HepG2 (cell line): ENCODE measurements around the gene MUC13. TPM values are rescaled to one million over a fixed set of nuclear protein-coding genes. Genes with fewer than 3 reads are reported as not detected.
A peak's percentile ranks its signal among the peaks of the same experiment; 100 is the strongest.

Experiments
- AGO1 ChIP-seq: fragments of 200-400 bp; formaldehyde crosslinking; IDR thresholded peaks from 2 replicates; pipeline ENCODE4 v1.6.1; 2017; ENCODE audit warnings: mild to moderate bottlenecking, low read depth, low read length, moderate library complexity; ENCODE audit not compliant: poor library complexity, severe bottlenecking
- AKAP8 ChIP-seq: sonication (generic); formaldehyde crosslinking; IDR thresholded peaks from 2 replicates; pipeline ENCODE4 v1.5.1; 2020; ENCODE audit warnings: mild to moderate bottlenecking, missing genetic modification reagents
- CBX1 ChIP-seq: IDR thresholded peaks from one replicate; pipeline ENCODE4 v1.6.1; 2016; ENCODE audit warnings: antibody characterized with exemption, low read depth
- ETV5 ChIP-seq: IDR thresholded peaks from 2 replicates; pipeline ENCODE4 v1.6.1; 2018; ENCODE audit warnings: missing biosample characterization, missing genetic modification reagents, inconsistent platforms, borderline replicate concordance
- FOXK2 ChIP-seq: fragments of 450-650 bp; IDR thresholded peaks from 2 replicates; pipeline ENCODE4 v1.6.1; 2016
- HOXA3 ChIP-seq: sonication (generic); formaldehyde crosslinking; IDR thresholded peaks from 2 replicates; pipeline ENCODE4 v1.5.0; 2020; ENCODE audit warnings: missing genetic modification reagents
- JUND ChIP-seq: sonication (generic); formaldehyde crosslinking; IDR thresholded peaks from 2 replicates; pipeline ENCODE4 v1.8.0; 2022; ENCODE audit warnings: mild to moderate bottlenecking, missing genetic modification reagents
- MED1 ChIP-seq: sonication (generic); formaldehyde crosslinking; IDR thresholded peaks from 2 replicates; pipeline ENCODE4 v1.4.0; 2020; ENCODE audit warnings: missing genetic modification reagents
- MED8 ChIP-seq: sonication (generic); formaldehyde crosslinking; IDR thresholded peaks from 2 replicates; pipeline ENCODE4 v1.8.1; 2023; ENCODE audit warnings: mild to moderate bottlenecking, missing genetic modification reagents; ENCODE audit not compliant: insufficient replicate concordance
- PHF21A ChIP-seq: sonication (generic); formaldehyde crosslinking; IDR thresholded peaks from 2 replicates; pipeline ENCODE4 v1.5.0; 2020; ENCODE audit warnings: mild to moderate bottlenecking, missing genetic modification reagents
- RELA ChIP-seq: sonication (generic); formaldehyde crosslinking; IDR thresholded peaks from 2 replicates; pipeline ENCODE4 v1.4.0; 2020; ENCODE audit warnings: missing genetic modification reagents
- SAFB2 ChIP-seq: sonication (generic); formaldehyde crosslinking; IDR thresholded peaks from 2 replicates; pipeline ENCODE4 v1.5.1; 2020; ENCODE audit warnings: missing genetic modification reagents, low read depth, mild to moderate bottlenecking, borderline replicate concordance
- SCMH1 ChIP-seq: sonication (generic); formaldehyde crosslinking; IDR thresholded peaks from 2 replicates; pipeline ENCODE4 v1.9.0; 2021; ENCODE audit warnings: missing genetic modification reagents, mild to moderate bottlenecking, borderline replicate concordance
- SNAPC2 ChIP-seq: sonication (generic); formaldehyde crosslinking; IDR thresholded peaks from 2 replicates; pipeline ENCODE4 v1.8.1; 2022; ENCODE audit warnings: mild to moderate bottlenecking, missing genetic modification reagents
- SPEN ChIP-seq: sonication (generic); formaldehyde crosslinking; IDR thresholded peaks from 2 replicates; pipeline ENCODE4 v1.5.1; 2020; ENCODE audit warnings: low read depth, mild to moderate bottlenecking, missing genetic modification reagents
- ZFP90 ChIP-seq: sonication (generic); formaldehyde crosslinking; IDR thresholded peaks from 2 replicates; pipeline ENCODE4 v1.8.0; 2022; ENCODE audit warnings: missing genetic modification reagents, mild to moderate bottlenecking, inconsistent platforms, borderline replicate concordance
- ZKSCAN8 ChIP-seq: IDR thresholded peaks from 2 replicates; pipeline ENCODE4 v1.6.1; 2016; ENCODE audit warnings: borderline replicate concordance, missing genetic modification reagents, missing compliant biosample characterization
- ZMAT3 ChIP-seq: sonication (generic); formaldehyde crosslinking; conservative IDR thresholded peaks from 2 replicates; pipeline ENCODE4 v1.7.0; 2021; ENCODE audit warnings: missing genetic modification reagents
- ZNF124 ChIP-seq: sonication (generic); formaldehyde crosslinking; IDR thresholded peaks from 2 replicates; pipeline ENCODE4 v1.4.0; 2020; ENCODE audit warnings: missing genetic modification reagents
- ZNF333 ChIP-seq: sonication (generic); formaldehyde crosslinking; IDR thresholded peaks from 2 replicates; pipeline ENCODE4 v1.4.0; 2020; ENCODE audit warnings: mild to moderate bottlenecking, missing genetic modification reagents, borderline replicate concordance
- ZNF670 ChIP-seq: sonication (generic); formaldehyde crosslinking; IDR thresholded peaks from 2 replicates; pipeline ENCODE4 v1.8.0; 2022; ENCODE audit warnings: mild to moderate bottlenecking, missing genetic modification reagents, borderline replicate concordance
- polyA plus RNA-seq, 8 experiments: library from polyadenylated mRNA; depleted of rRNA in 3 of 8; stranded (reverse) in 7 of 8; unstranded in 1 of 8; fragments of >200 nt; fragmentation: Illumina TruSeq in 4 of 8; extraction: Trizol in 4 of 8; gene quantifications; 2 replicates each; pipeline versions ENCODE4 v1.2.1 to v1.2.3, GENCODE V29; 2011 to 2016; ENCODE audit warnings: low read depth in 4 of 8, missing spikeins in 1 of 8, mixed read lengths in 1 of 8; ENCODE audit not compliant: insufficient read depth in 1 of 8
- total RNA-seq, 5 experiments: library from RNA; depleted of rRNA; stranded (reverse); fragments of >200 nt; fragmentation: Illumina TruSeq; extraction: Trizol; gene quantifications; 2 replicates each; pipeline ENCODE4 v1.2.3, GENCODE V29; 2016; ENCODE audit warnings: low read depth in 1 of 5
- TF ChIP-seq, protein P1 (sequence below): sonication (generic); formaldehyde crosslinking; IDR thresholded peaks from 2 replicates; pipeline ENCODE4 v1.8.0; 2022; ENCODE audit warnings: mild to moderate bottlenecking, missing genetic modification reagents; ENCODE audit not compliant: insufficient replicate concordance
- TF ChIP-seq, protein P2 (sequence below): sonication (generic); formaldehyde crosslinking; conservative IDR thresholded peaks from 2 replicates; pipeline ENCODE4 v1.4.0; 2020; ENCODE audit warnings: mild to moderate bottlenecking, missing genetic modification reagents, moderate library complexity

MUC13 gene
- total and polyA plus RNA-seq, 2 of the 13 experiments (the other 11 are each of a cell fraction or from before 2014, with no cell fraction given): 0.04 to 1.2 TPM

DNA sequence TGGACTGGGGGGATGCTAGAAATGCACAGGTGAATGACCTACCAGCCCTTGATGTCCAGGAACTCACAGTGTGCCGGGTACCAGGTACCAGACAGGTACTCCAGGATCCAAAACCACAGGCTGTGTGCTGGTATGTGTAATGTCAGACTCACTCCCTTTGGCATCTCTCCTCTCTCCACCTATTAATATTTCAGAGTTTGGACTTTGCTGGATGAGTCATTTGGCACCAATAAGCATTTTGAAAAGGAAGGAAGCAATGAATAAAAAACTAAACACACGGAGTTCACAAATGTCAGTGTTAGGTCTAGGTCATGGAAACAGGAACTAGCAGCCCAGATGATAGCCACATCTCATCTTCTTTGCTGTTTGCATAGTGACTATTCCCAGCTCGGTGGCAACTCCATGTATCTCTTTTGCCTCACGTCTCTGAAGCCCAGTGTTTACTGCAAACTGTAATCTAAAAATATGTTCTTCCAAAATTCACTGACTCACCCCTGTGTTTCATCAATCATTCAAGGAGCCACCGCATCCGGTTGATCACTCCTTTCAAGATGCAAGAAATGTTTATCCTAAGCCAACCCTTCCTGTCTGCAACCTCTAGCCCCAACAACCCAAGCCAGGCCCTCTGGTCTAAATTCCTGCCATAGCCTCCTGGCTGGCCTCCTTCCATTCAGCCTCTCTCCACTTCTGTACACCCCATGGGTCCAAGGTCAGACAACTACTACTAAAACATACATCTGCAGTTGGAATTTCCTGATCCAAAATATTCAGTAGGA is 55.8 kb downstream of the MUC13 start (continued):
- TF ChIP-seq, protein P1, sequence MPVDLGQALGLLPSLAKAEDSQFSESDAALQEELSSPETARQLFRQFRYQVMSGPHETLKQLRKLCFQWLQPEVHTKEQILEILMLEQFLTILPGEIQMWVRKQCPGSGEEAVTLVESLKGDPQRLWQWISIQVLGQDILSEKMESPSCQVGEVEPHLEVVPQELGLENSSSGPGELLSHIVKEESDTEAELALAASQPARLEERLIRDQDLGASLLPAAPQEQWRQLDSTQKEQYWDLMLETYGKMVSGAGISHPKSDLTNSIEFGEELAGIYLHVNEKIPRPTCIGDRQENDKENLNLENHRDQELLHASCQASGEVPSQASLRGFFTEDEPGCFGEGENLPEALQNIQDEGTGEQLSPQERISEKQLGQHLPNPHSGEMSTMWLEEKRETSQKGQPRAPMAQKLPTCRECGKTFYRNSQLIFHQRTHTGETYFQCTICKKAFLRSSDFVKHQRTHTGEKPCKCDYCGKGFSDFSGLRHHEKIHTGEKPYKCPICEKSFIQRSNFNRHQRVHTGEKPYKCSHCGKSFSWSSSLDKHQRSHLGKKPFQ (CRISPR knock-in tag): peak; percentile 81
- TF ChIP-seq FOXK2: peak; percentile 71; the same call in 1 of the 2 replicates
- peak; percentile 94 for TF ChIP-seq ETV5 (CRISPR knock-in tag)
- TF ChIP-seq CBX1: no peak
- TF ChIP-seq ZMAT3 (CRISPR knock-in tag): 0 out of 2 replicates have a peak, but pooled peaks have one; percentile 29
- TF ChIP-seq AKAP8: no peak
- TF ChIP-seq SPEN: 0 out of 2 replicates have a peak, but pooled peaks have one; percentile 33
- TF ChIP-seq ZKSCAN8 (CRISPR knock-in tag): peak; percentile 29; the same call in 1 of the 2 replicates
- no peak for TF ChIP-seq RELA (CRISPR knock-in tag)
- TF ChIP-seq SNAPC2 (CRISPR knock-in tag): 0 out of 2 replicates have a peak, but pooled peaks have one; percentile 41
- TF ChIP-seq SCMH1: no peak
- TF ChIP-seq ZNF333 (CRISPR knock-in tag): no peak
- TF ChIP-seq AGO1: no peak
- TF ChIP-seq ZFP90 (CRISPR knock-in tag): peak; percentile 64; the same call in 1 of the 2 replicates
- peak; percentile 78 for TF ChIP-seq JUND (CRISPR knock-in tag)
- TF ChIP-seq HOXA3 (CRISPR knock-in tag): no peak
- 0 out of 2 replicates have a peak, but pooled peaks have one; percentile 15 for TF ChIP-seq ZNF670 (CRISPR knock-in tag)
- peak; percentile 67 for TF ChIP-seq PHF21A (CRISPR knock-in tag)
- 0 out of 2 replicates have a peak, but pooled peaks have one; percentile 10 for TF ChIP-seq ZNF124 (CRISPR knock-in tag)
- TF ChIP-seq SAFB2 (CRISPR knock-in tag): no peak
- peak; percentile 97 for TF ChIP-seq MED1
- TF ChIP-seq, protein P2, sequence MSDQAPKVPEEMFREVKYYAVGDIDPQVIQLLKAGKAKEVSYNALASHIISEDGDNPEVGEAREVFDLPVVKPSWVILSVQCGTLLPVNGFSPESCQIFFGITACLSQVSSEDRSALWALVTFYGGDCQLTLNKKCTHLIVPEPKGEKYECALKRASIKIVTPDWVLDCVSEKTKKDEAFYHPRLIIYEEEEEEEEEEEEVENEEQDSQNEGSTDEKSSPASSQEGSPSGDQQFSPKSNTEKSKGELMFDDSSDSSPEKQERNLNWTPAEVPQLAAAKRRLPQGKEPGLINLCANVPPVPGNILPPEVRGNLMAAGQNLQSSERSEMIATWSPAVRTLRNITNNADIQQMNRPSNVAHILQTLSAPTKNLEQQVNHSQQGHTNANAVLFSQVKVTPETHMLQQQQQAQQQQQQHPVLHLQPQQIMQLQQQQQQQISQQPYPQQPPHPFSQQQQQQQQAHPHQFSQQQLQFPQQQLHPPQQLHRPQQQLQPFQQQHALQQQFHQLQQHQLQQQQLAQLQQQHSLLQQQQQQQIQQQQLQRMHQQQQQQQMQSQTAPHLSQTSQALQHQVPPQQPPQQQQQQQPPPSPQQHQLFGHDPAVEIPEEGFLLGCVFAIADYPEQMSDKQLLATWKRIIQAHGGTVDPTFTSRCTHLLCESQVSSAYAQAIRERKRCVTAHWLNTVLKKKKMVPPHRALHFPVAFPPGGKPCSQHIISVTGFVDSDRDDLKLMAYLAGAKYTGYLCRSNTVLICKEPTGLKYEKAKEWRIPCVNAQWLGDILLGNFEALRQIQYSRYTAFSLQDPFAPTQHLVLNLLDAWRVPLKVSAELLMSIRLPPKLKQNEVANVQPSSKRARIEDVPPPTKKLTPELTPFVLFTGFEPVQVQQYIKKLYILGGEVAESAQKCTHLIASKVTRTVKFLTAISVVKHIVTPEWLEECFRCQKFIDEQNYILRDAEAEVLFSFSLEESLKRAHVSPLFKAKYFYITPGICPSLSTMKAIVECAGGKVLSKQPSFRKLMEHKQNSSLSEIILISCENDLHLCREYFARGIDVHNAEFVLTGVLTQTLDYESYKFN (CRISPR knock-in tag): peak; percentile 83
- peak; percentile 38 for TF ChIP-seq MED8
